ENCODE results near the gene PSPC1.
"Not testable (repeated sequence)": the region's sequence is repeated elsewhere in the genome, so short reads cannot be mapped to it uniquely, and the experiment has no call there.

PSPC1 gene

GRCh38 chr13:19695428-19695827 is 87.3 kb downstream of the PSPC1 start:
- no peak for TF ChIP-seq CTCF (IDR thresholded peaks at IDR 0.05; ENCODE audit: control extremely low read depth, extremely low read depth, low read depth, missing control alignments)
- ChIA-PET POLR2A (no interaction called here), CTCF (no interaction called here)
- no peak for DNase-seq (ENCODE audit: extremely low spot score)

DNA sequence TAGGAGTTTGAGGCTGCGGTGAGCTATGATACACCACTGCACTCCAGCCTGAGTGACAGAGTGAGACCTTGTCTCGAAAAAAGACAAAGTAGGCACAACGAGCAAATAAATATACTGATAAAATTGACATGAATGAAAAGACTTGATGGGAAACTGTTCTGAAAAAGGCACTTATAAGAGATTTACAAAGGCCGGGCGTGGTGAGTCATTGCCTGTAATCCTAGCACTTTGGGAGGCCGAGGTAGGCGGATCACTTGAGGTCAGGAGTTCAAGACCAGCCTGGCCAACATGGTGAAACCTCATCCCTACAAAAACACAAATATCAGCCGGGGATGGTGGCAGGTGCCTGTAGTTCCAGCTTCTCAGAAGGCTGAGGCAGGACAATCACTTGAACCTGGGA is 91.3 kb downstream of the PSPC1 start:
- POLR2A ChIA-PET; DNase-seq (ENCODE audit: extremely low spot score): not testable (repeated sequence)

GRCh38 chr13:19685437-19685836 is 97.3 kb downstream of the PSPC1 start:
- no peak for TF ChIP-seq CTCF (IDR thresholded peaks at IDR 0.05; ENCODE audit: control extremely low read depth, extremely low read depth, low read depth, missing control alignments)
- no peak for DNase-seq (ENCODE audit: extremely low spot score)
- ChIA-PET CTCF (interaction anchor here (1.3 kb wide), 1 partner anchor 82 kb away, joined by 3 read pairs; no protein-coding TSS in a partner anchor), POLR2A (no interaction called here)

More for the DNA sequence above, 91.3 kb downstream of the PSPC1 start:
- CTCF ChIA-PET, result not testable (repeated sequence)

DNA sequence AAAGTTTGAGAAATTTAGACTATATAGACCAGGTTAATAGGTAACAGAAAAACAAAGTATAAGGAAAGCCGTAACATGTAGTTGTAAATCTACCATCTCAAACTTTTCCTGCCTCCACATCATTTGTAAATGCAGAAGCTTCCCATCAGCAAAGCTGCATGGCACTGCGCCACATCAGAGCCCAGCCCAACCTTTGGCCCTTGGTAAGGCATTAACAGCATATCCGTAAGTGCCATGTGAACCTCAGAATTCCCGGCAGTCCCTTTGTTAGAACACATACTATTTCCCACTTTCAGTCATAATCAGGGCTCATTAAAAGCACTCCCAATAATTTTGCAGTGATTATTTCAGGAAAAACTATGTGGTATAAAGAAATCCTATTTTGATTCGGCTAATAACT is 97.7 kb downstream of the PSPC1 start:
- TF ChIP-seq CTCF (IDR thresholded peaks at IDR 0.05; ENCODE audit: control extremely low read depth, extremely low read depth, low read depth, missing control alignments), result no peak
- POLR2A ChIA-PET, result no interaction called here
- no peak for DNase-seq (ENCODE audit: extremely low spot score)
- CTCF ChIA-PET, result interaction anchor here (1.3 kb wide), 1 partner anchor 82 kb away, joined by 3 read pairs; no protein-coding TSS in a partner anchor

GRCh38 chr13:19681517-19681916 is 101.2 kb downstream of the PSPC1 start:
- CTCF ChIA-PET, result interaction anchor here (1.6 kb wide), 1 partner anchor 12 kb away, joined by 3 read pairs; no protein-coding TSS in a partner anchor
- no peak for DNase-seq (ENCODE audit: extremely low spot score)
- POLR2A ChIA-PET, result no interaction called here
- TF ChIP-seq CTCF (IDR thresholded peaks at IDR 0.05; ENCODE audit: control extremely low read depth, extremely low read depth, low read depth, missing control alignments), result no peak

GRCh38 chr13:19680751-19681150 is 102.0 kb downstream of the PSPC1 start:
- TF ChIP-seq CTCF (IDR thresholded peaks at IDR 0.05; ENCODE audit: control extremely low read depth, extremely low read depth, low read depth, missing control alignments), result no peak
- CTCF ChIA-PET, result no interaction called here
- POLR2A ChIA-PET, result no interaction called here
- no peak for DNase-seq (ENCODE audit: extremely low spot score)

DNA sequence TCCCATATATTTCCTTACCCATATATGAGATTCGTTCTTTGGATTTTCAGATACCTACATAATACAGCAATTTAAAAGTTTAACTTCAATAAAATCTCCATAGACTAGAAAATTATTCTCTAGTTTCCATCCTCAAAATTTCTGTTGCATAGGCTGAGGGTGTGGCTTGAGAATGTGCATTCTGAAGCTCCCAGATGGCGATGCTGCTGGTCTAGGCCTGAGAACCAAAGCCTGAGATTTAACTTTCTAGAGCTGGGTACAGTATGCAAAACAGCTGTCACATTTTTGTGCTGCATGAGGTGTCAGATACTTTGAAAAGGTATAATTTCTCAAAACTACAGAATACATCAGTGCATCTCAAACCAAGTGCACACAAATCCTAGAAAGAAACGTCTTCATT is 106.6 kb downstream of the PSPC1 start:
- no peak for TF ChIP-seq CTCF (IDR thresholded peaks at IDR 0.05; ENCODE audit: control extremely low read depth, extremely low read depth, low read depth, missing control alignments)
- no peak for DNase-seq (ENCODE audit: extremely low spot score)
- POLR2A ChIA-PET, result no interaction called here
- CTCF ChIA-PET, result interaction anchor here (1.5 kb wide), 1 partner anchor 12 kb away, joined by 4 read pairs; no protein-coding TSS in a partner anchor

All from GM10248 (cell line).